OCI-LY3 (cell line): Measurements from ENCODE around the gene TTC21B.

Source experiments
- EZH2phosphoT487 ChIP-seq: fragments of 200-600 bp; shearing (Covaris generic); IDR thresholded peaks from 2 replicates; pipeline ENCODE4 v1.6.1; 2018; ENCODE audit warnings: antibody characterized with exemption, mixed run types, low read depth
- TF ChIP-seq, protein P1 (sequence below): fragments of 200-600, 300-600 bp; sonication (generic); IDR thresholded peaks from 2 replicates; pipeline ENCODE4 v1.5.1; 2014; ENCODE audit warnings: antibody characterized with exemption, low read length, low read depth

DNA sequence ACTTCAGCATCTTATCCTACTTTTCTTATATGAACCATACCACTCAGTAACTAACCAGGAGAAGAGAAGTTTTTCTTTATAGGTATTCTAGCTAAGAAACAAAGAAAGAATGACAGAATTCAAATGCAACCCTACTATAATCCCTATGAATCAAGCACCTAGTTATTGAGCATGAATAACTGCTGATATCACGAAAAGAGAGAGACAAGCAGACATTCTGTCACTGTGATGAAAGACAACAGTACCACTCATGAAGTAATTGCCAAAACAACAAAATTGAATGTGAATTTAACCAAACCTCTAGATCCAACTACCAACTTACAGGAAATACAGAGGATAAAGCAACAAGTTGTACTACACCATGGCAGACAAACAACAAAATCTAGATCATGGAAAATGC, 15.3 kb downstream of the TTC21B start:
- TF ChIP-seq, protein P1, sequence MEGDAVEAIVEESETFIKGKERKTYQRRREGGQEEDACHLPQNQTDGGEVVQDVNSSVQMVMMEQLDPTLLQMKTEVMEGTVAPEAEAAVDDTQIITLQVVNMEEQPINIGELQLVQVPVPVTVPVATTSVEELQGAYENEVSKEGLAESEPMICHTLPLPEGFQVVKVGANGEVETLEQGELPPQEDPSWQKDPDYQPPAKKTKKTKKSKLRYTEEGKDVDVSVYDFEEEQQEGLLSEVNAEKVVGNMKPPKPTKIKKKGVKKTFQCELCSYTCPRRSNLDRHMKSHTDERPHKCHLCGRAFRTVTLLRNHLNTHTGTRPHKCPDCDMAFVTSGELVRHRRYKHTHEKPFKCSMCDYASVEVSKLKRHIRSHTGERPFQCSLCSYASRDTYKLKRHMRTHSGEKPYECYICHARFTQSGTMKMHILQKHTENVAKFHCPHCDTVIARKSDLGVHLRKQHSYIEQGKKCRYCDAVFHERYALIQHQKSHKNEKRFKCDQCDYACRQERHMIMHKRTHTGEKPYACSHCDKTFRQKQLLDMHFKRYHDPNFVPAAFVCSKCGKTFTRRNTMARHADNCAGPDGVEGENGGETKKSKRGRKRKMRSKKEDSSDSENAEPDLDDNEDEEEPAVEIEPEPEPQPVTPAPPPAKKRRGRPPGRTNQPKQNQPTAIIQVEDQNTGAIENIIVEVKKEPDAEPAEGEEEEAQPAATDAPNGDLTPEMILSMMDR = no peak
- no peak for TF ChIP-seq EZH2phosphoT487
